Adrenal gland (tissue), 12 donors: ENCODE measurements around the gene HEBP1. TPM values are rescaled to one million over a fixed set of nuclear protein-coding genes. Genes with fewer than 3 reads are reported as not detected.
A peak's percentile ranks its signal among the peaks of the same experiment; 100 is the strongest.

Source experiments
- DNase-seq, 7 donors: peaks; one replicate each; pipeline ENCODE4 v3.0.0-alpha.2; 2019 to 2020
- H3K27ac ChIP-seq, 5 donors: fragments of 200-600 bp; sonication (generic) in 4 of 5; 1 replicate in 3 of 5; 2 replicates in 2 of 5; pipeline versions ENCODE4 v1.5.1 to v1.8.0; 2016 to 2020; ENCODE audit warnings: mild to moderate bottlenecking in 1 of 5
- H3K27me3 ChIP-seq: fragments of 200-600 bp; 2 replicates; pipeline ENCODE4 v1.8.0; 2021
- H3K36me3 ChIP-seq, 2 donors: fragments of 200-600 bp; replicated peaks in 1 of 2; 1 replicate in 1 of 2; 2 replicates in 1 of 2; pipeline versions ENCODE4 v1.5.1 to v1.8.0; 2018 to 2022
- H3K4me1 ChIP-seq, 2 donors: fragments of 200-600 bp; replicated peaks in 1 of 2; 1 replicate in 1 of 2; 2 replicates in 1 of 2; pipeline versions ENCODE4 v1.5.1 to v1.8.0; 2018 to 2021
- H3K4me3 ChIP-seq, 4 donors: fragments of 200-600 bp; sonication (generic) in 3 of 4; one replicate each; pipeline ENCODE4 v1.5.1; 2016 to 2018
- H3K9me3 ChIP-seq, 3 donors: fragments of 200-600 bp; sonication (generic) in 1 of 3; replicated peaks in 1 of 3; 1 replicate in 2 of 3; 2 replicates in 1 of 3; pipeline versions ENCODE4 v1.5.1 to v1.8.0; 2016 to 2021
- POLR2A ChIP-seq, 2 donors: fragments of 450-650 bp; IDR thresholded peaks; one replicate each; pipeline ENCODE4 v1.6.1; 2017; ENCODE audit warnings: antibody characterized with exemption in 2 of 2, mild to moderate bottlenecking in 2 of 2, moderate library complexity in 1 of 2
- WGBS, 4 donors: extraction: QIAGEN DNeasy Blood & Tissue Kit in 2 of 4; methylation state at CpG; one replicate each; pipeline versions ENCODE4 v1.1.5 to v1.1.7; 2013 to 2017; 5-methylcytosine and 5-hydroxymethylcytosine counted together
- intact Hi-C, 2 donors: fragments of 100-400 bp; cut with DNase I; formaldehyde crosslinking; loops; one replicate each; pipeline versions ENCODE4 v1.14.1 to v1.15.0; 2022 to 2023
- polyA plus RNA-seq, 3 donors: library from polyadenylated mRNA; stranded (reverse); fragments of 200-250 nt in 2 of 3; fragments of 350-450 nt in 1 of 3; fragmentation: Illumina TruSeq in 1 of 3; extraction: RNeasy Lipid Tissue Mini Kit (QIAGEN cat#74804) in 1 of 3; gene quantifications; one replicate each; pipeline ENCODE4 v1.2.3, GENCODE V29; 2013 to 2014
- total RNA-seq, 9 donors: library from RNA; depleted of rRNA in 4 of 9; stranded (reverse); fragments of >200 nt in 4 of 9; fragments of 120-200 nt in 1 of 9; fragmentation: NEBNext Ultra II Directional in 1 of 9; extraction: Animal tissue kit (Norgen Biotek cat#: 25700) in 1 of 9; gene quantifications; one replicate each; pipeline versions ENCODE4 v1.1.0 to v1.2.4, GENCODE V29; 2013 to 2023
- TF ChIP-seq, protein P1 (sequence below), 6 experiments: fragments of 450-650 bp in 4 of 6; fragments of 200-600 bp in 2 of 6; sonication (generic) in 1 of 6; IDR thresholded peaks; 1 replicate in 5 of 6; 2 replicates in 1 of 6; pipeline versions ENCODE4 v1.5.1 to v1.8.0; 2016 to 2021; ENCODE audit warnings: antibody characterized with exemption in 6 of 6, mild to moderate bottlenecking in 2 of 6, moderate library complexity in 1 of 6
- donor health status: healthy with polysubstance abuse.
- donor health status: Bipolar disorder and iron deficiency.
- donor health status: DM: yes; HTN: yes; CAD: no.
- donor health status: DM: no; HTN: no; CAD: no.
- donor health status: DM: no; HTN: no; CAD: no.
- donor health status: DM: yes; HTN: yes; CAD: no.

Gene HEBP1
- total and polyA plus RNA-seq, 12 donors, result 34.3 to 165 (median 87.5) TPM

DNA sequence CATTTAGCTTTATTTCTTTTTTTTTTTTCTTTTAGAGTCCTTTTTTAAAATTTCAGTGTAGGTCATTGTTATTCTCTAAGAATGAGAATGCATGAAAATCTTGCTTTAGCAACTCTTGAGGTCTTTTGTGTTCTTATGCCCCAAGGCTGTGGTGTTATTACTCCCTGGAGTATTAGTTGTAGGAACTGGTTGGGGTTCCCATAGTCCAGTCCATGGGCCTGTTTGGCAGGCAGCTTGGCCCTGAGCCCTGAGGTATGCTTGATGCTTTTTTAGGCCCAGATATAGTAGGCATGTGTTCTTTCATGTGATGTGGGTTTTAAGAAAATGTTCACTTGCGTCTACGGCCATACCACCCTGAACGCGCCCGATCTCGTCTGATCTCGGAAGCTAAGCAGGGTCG lies 45.8 kb upstream of the HEBP1 start:
- WGBS, 4 donors, result 43 to 97% (median 93%) methylated on average over 1 to 8 of the region's 8 CpGs
- no peaks in the 10 kb centered on the region for H3K9me3 ChIP-seq
- intact Hi-C loops, result no loop called here

DNA sequence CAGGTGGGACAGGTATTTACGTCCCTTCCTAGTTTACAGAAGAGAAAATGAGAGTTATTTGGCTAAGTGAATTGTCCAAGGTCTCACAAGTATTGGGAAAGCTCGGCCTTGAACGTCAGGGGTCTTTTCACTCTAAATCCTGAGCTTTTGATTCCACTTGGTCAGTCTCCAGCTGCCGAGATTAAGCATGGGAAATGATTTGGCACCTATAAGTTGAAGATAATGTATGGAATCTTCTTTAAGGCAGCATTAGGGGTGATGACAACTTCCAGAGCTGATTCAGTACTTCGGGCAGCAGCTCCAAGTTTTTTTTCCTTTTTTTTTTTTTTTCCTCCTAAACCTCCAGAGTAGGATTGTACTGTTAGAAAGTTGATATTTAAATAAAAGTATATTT lies 44.8 kb upstream of the HEBP1 start:
- TF ChIP-seq, protein P1, sequence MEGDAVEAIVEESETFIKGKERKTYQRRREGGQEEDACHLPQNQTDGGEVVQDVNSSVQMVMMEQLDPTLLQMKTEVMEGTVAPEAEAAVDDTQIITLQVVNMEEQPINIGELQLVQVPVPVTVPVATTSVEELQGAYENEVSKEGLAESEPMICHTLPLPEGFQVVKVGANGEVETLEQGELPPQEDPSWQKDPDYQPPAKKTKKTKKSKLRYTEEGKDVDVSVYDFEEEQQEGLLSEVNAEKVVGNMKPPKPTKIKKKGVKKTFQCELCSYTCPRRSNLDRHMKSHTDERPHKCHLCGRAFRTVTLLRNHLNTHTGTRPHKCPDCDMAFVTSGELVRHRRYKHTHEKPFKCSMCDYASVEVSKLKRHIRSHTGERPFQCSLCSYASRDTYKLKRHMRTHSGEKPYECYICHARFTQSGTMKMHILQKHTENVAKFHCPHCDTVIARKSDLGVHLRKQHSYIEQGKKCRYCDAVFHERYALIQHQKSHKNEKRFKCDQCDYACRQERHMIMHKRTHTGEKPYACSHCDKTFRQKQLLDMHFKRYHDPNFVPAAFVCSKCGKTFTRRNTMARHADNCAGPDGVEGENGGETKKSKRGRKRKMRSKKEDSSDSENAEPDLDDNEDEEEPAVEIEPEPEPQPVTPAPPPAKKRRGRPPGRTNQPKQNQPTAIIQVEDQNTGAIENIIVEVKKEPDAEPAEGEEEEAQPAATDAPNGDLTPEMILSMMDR (IDR thresholded peaks at IDR 0.05), result no peak
- TF ChIP-seq POLR2A (IDR thresholded peaks at IDR 0.05), result no peak
- DNase-seq, result peak in 1 of 7 donors; percentile 35
- Histone ChIP-seq H3K4me1 (peaks cover 0 to 18% of the 10 kb centered on the region in 2 donors), H3K27ac (peak overlapping the region in 2 of 5 donors; percentile 32 to 58), H3K36me3 (no peaks in the 10 kb centered on the region), H3K4me3 (peak overlapping the region; percentile 77 to 99 (median 90)), H3K27me3 (no peaks in the 10 kb centered on the region), H3K9me3 (no peaks in the 10 kb centered on the region)
- intact Hi-C loops, result no loop called here
- 6 to 8% (median 6%) methylated on average over 4 to 5 of the region's 5 CpGs for WGBS, 4 donors

More for the DNA sequence above, 45.8 kb upstream of the HEBP1 start:
- Histone ChIP-seq H3K4me1 (peaks cover 0 to 28% of the 10 kb centered on the region in 2 donors), H3K27ac (no peak overlapping the region), H3K4me3 (no peak overlapping the region), H3K36me3 (no peaks in the 10 kb centered on the region), H3K27me3 (no peaks in the 10 kb centered on the region)
- no peak for TF ChIP-seq POLR2A (IDR thresholded peaks at IDR 0.05)
- TF ChIP-seq, protein P1 (IDR thresholded peaks at IDR 0.05), result no peak
- DNase-seq, result no peak

DNA sequence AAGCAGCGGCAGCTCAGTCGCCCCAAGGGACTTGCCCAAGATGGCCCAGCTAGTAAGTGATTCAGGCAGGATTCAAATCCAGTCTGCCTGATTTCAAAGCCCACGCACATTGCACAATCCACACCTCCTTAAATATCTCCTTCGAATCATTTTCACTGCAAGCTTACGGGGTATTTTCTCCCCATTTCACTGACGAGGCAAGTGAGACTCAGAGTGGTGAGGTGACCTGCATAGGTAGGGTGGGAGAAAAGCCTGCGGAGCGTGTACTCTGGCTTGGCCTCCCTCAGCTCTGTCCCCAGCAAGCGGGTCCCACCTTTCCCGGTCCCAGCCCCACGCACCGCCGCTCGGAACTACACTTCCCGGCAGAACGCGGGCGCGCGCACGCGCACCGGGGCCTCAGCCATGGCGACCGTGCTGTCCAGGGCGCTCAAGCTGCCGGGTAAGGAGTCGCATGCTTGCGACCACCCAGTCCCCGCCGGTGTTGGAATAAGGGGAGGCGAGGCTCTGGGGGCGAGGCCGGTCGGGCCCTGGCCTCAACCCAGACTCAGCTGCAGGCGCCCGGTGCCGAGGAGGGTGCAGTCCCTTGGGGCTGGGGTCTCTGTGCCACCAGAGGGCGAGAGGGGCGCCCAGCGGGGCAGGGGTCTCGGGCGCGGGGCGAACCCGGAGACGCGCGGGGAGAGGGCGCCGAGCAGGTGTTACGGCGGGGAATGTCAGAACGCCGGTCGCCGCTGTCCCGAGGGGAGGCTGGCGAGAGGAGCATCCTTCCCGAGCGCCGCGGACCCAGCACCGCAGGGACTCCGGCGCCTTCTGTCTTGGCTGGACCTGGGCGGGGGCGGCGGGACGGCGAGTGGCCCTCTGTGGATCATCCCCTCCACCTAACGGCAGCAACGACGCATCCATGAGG lies 44.2 kb upstream of the HEBP1 start, which contains the start of gene FAM234B:
Gene FAM234B (plus strand): TSS at position 380 of the 904 bp plus-strand sequence. CDS start 23 bp downstream, at position 403.
- Histone ChIP-seq H3K4me3 (peak within 1 kb of the TSS; percentile 77 to 99 (median 90)), H3K36me3 (no peaks in the 10 kb centered on the region), H3K27me3 (no peaks in the 10 kb centered on the region), H3K9me3 (no peaks in the 10 kb centered on the region), H3K4me1 (peaks cover 0 to 14% of the 10 kb centered on the region in 2 donors), H3K27ac (peak within 1 kb of the TSS in 3 of 5 donors; percentile 32 to 58 (median 39))
- DNase-seq, result peak; percentile 55 to 80 (median 72)
- intact Hi-C loops, result no loop called here
- TF ChIP-seq, protein P1 (IDR thresholded peaks at IDR 0.05), result peak in 1 of 6 experiments; percentile 17
- no peak for TF ChIP-seq POLR2A (IDR thresholded peaks at IDR 0.05)
- WGBS, 4 donors, result 1 to 33% (median 3%) methylated on average over 7 to 74 of the region's 74 CpGs

DNA sequence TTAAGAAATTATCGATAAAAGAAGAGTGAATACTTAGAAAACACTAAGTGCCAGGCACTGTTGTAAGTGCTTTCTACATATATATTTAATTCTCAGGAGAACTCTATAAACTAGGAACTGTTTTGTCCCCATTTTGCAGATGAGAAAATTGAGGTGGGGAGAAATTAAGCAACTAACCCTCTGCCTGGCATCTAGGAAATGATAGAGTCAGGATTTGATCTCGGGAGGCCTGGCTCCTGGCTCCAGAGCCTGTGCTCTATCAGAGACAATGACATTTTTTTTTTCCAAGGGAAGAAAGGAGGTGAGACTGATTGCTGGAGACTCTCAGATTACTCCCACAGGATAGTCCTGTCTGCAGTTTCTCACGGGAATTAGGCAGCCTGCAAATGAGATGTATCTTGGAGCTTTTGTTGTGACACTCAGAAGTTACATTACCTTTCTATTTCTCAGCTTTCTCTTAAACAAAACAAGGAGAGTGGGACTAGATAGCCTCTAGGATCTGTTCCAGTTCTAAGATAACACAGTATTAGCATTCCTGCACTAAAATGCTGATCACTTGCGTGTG lies 42.7 kb upstream of the HEBP1 start:
- H3K4me1 ChIP-seq, result peaks cover 0 to 14% of the 10 kb centered on the region in 2 donors
- no peak for DNase-seq
- H3K27ac ChIP-seq, result no peak overlapping the region
- WGBS, 4 donors, result 83 to 86% (median 85%) methylated on average over 4 of the region's 4 CpGs
- no peak overlapping the region for H3K4me3 ChIP-seq
- no peaks in the 10 kb centered on the region for H3K9me3 ChIP-seq
- H3K27me3 ChIP-seq, result no peaks in the 10 kb centered on the region
- intact Hi-C loops, result no loop called here
- TF ChIP-seq, protein P1 (IDR thresholded peaks at IDR 0.05), result no peak
- TF ChIP-seq POLR2A (IDR thresholded peaks at IDR 0.05), result no peak
- H3K36me3 ChIP-seq, result no peaks in the 10 kb centered on the region
